WTC11 (cell line): ENCODE measurements around the gene ESYT1. TPM values are rescaled to one million over a fixed set of nuclear protein-coding genes. Genes with fewer than 3 reads are reported as not detected.

Experiments
- AFF4 ChIP-seq: sonication (generic); formaldehyde crosslinking; IDR thresholded peaks from 2 replicates; pipeline ENCODE4 v1.8.1; 2023; ENCODE audit warnings: mild to moderate bottlenecking, missing genetic modification reagents, borderline replicate concordance
- ATF1 ChIP-seq: sonication (generic); formaldehyde crosslinking; IDR thresholded peaks from 2 replicates; pipeline ENCODE4 v1.8.1; 2023; ENCODE audit warnings: mild to moderate bottlenecking, moderate library complexity, missing genetic modification reagents
- CDX4 ChIP-seq: fragments of 250-450 bp; sonication (Bioruptor Pico); IDR thresholded peaks from 2 replicates; pipeline ENCODE4 v1.9.0; 2021; ENCODE audit warnings: moderate library complexity, mild to moderate bottlenecking, inconsistent platforms, borderline replicate concordance
- ELF4 ChIP-seq: sonication (generic); formaldehyde crosslinking; IDR thresholded peaks from 2 replicates; pipeline ENCODE4 v1.8.1; 2022; ENCODE audit warnings: low read depth, mild to moderate bottlenecking, moderate library complexity, missing genetic modification reagents
- ETV6 ChIP-seq: sonication (generic); formaldehyde crosslinking; IDR thresholded peaks from 2 replicates; pipeline ENCODE4 v1.8.1; 2022; ENCODE audit warnings: mild to moderate bottlenecking, missing genetic modification reagents
- FOXP1 ChIP-seq: sonication (generic); formaldehyde crosslinking; IDR thresholded peaks from 2 replicates; pipeline ENCODE4 v1.8.0; 2022; ENCODE audit warnings: missing genetic modification reagents, mild to moderate bottlenecking, moderate library complexity, borderline replicate concordance
- FOXP4 ChIP-seq: sonication (generic); formaldehyde crosslinking; IDR thresholded peaks from 2 replicates; pipeline ENCODE4 v1.8.0; 2022; ENCODE audit warnings: mild to moderate bottlenecking, missing genetic modification reagents
- GABPB1 ChIP-seq: sonication (generic); formaldehyde crosslinking; IDR thresholded peaks from 2 replicates; pipeline ENCODE4 v1.8.1; 2023; ENCODE audit warnings: mild to moderate bottlenecking, missing genetic modification reagents
- GRHL2 ChIP-seq: fragments of 250-450 bp; sonication (Bioruptor Pico); IDR thresholded peaks from 2 replicates; pipeline ENCODE4 v1.8.0; 2022; ENCODE audit warnings: mild to moderate bottlenecking, moderate library complexity; ENCODE audit not compliant: insufficient replicate concordance, severe bottlenecking
- JUN ChIP-seq: sonication (generic); formaldehyde crosslinking; IDR thresholded peaks from 2 replicates; pipeline ENCODE4 v1.8.0; 2023; ENCODE audit warnings: mild to moderate bottlenecking, missing genetic modification reagents
- KAT7 ChIP-seq: sonication (generic); formaldehyde crosslinking; IDR thresholded peaks from 2 replicates; pipeline ENCODE4 v1.8.1; 2023; ENCODE audit warnings: missing genetic modification reagents, mild to moderate bottlenecking, borderline replicate concordance
- NFYB ChIP-seq: sonication (generic); formaldehyde crosslinking; conservative IDR thresholded peaks from 2 replicates; pipeline ENCODE4 v1.8.0; 2022; ENCODE audit warnings: low read depth, missing genetic modification reagents
- NR1H2 ChIP-seq: sonication (generic); formaldehyde crosslinking; IDR thresholded peaks from 2 replicates; pipeline ENCODE4 v1.9.0; 2021; ENCODE audit warnings: mild to moderate bottlenecking, moderate library complexity, missing genetic modification reagents
- NR2C2 ChIP-seq: sonication (generic); formaldehyde crosslinking; IDR thresholded peaks from 2 replicates; pipeline ENCODE4 v1.8.0; 2022; ENCODE audit warnings: mild to moderate bottlenecking, missing genetic modification reagents
- NR3C1 ChIP-seq: sonication (generic); formaldehyde crosslinking; conservative IDR thresholded peaks from 2 replicates; pipeline ENCODE4 v1.8.1; 2023; ENCODE audit warnings: low read depth, mild to moderate bottlenecking, missing genetic modification reagents
- RORB ChIP-seq: fragments of 250-450 bp; sonication (Bioruptor Pico); IDR thresholded peaks from 2 replicates; pipeline ENCODE4 v1.9.0; 2021; ENCODE audit warnings: mild to moderate bottlenecking
- SP1 ChIP-seq: sonication (generic); formaldehyde crosslinking; conservative IDR thresholded peaks from 2 replicates; pipeline ENCODE4 v1.8.1; 2022; ENCODE audit warnings: missing genetic modification reagents
- TEAD1 ChIP-seq: sonication (generic); formaldehyde crosslinking; IDR thresholded peaks from 2 replicates; pipeline ENCODE4 v1.8.0; 2022; ENCODE audit warnings: mild to moderate bottlenecking, missing genetic modification reagents
- TP53 ChIP-seq: sonication (generic); formaldehyde crosslinking; IDR thresholded peaks from 2 replicates; pipeline ENCODE4 v1.8.1; 2023; ENCODE audit warnings: mild to moderate bottlenecking, missing genetic modification reagents
- ZNF219 ChIP-seq: sonication (generic); formaldehyde crosslinking; IDR thresholded peaks from 2 replicates; pipeline ENCODE4 v1.8.0; 2023; ENCODE audit warnings: missing genetic modification reagents, mild to moderate bottlenecking, borderline replicate concordance
- ZNF232 ChIP-seq: sonication (generic); formaldehyde crosslinking; IDR thresholded peaks from 2 replicates; pipeline ENCODE4 v1.8.0; 2022; ENCODE audit warnings: mild to moderate bottlenecking, missing genetic modification reagents
- ZNF396 ChIP-seq: fragments of 250-450 bp; sonication (Bioruptor Pico); IDR thresholded peaks from 2 replicates; pipeline ENCODE4 v1.8.0; 2021; ENCODE audit warnings: mild to moderate bottlenecking, moderate library complexity, borderline replicate concordance
- ZSCAN18 ChIP-seq: fragments of 250-450 bp; sonication (Bioruptor Pico); IDR thresholded peaks from 2 replicates; pipeline ENCODE4 v2.1.2; 2022; ENCODE audit warnings: mild to moderate bottlenecking, moderate library complexity
- total RNA-seq: library from RNA; stranded (reverse); gene quantifications from 3 replicates; pipeline ENCODE4 v1.2.3, GENCODE V29; 2021
- TF ChIP-seq, protein P1 (sequence below): sonication (generic); formaldehyde crosslinking; IDR thresholded peaks from 2 replicates; pipeline ENCODE4 v1.8.1; 2023; ENCODE audit warnings: mild to moderate bottlenecking, missing genetic modification reagents, moderate library complexity
- TF ChIP-seq, protein P2 (sequence below): fragments of 250-450 bp; sonication (Bioruptor Pico); IDR thresholded peaks from 2 replicates; pipeline ENCODE4 v1.9.0; 2021; ENCODE audit warnings: mild to moderate bottlenecking, borderline replicate concordance

Gene ESYT1
- total RNA-seq, 1 experiment from 2014 or later: 80.1 TPM

GRCh38 chr12:56117778-56118687, 10.0 kb upstream of the ESYT1 start, which contains the start of gene ZC3H10 (continued):
- no peak for TF ChIP-seq FOXP4 (CRISPR knock-in tag)
- TF ChIP-seq CDX4: no peak
- TF ChIP-seq NR1H2 (CRISPR knock-in tag): no peak
- peak; percentile 94 for TF ChIP-seq TEAD1
- TF ChIP-seq KAT7 (CRISPR knock-in tag): no peak; the same call in 1 of the 2 replicates
- peak; percentile 86 for TF ChIP-seq NR2C2 (CRISPR knock-in tag)
- TF ChIP-seq FOXP1 (CRISPR knock-in tag): peak; percentile 96
- no peak for TF ChIP-seq ZNF219
- TF ChIP-seq ZSCAN18 (CRISPR knock-in tag): no peak; the same call in 1 of the 2 replicates
- TF ChIP-seq, protein P1, sequence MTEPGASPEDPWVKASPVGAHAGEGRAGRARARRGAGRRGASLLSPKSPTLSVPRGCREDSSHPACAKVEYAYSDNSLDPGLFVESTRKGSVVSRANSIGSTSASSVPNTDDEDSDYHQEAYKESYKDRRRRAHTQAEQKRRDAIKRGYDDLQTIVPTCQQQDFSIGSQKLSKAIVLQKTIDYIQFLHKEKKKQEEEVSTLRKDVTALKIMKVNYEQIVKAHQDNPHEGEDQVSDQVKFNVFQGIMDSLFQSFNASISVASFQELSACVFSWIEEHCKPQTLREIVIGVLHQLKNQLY (CRISPR knock-in tag): peak; percentile 91; the same call in 1 of the 2 replicates
- peak; percentile 65; the same call in 1 of the 2 replicates for TF ChIP-seq TP53 (CRISPR knock-in tag)
- TF ChIP-seq, protein P2, sequence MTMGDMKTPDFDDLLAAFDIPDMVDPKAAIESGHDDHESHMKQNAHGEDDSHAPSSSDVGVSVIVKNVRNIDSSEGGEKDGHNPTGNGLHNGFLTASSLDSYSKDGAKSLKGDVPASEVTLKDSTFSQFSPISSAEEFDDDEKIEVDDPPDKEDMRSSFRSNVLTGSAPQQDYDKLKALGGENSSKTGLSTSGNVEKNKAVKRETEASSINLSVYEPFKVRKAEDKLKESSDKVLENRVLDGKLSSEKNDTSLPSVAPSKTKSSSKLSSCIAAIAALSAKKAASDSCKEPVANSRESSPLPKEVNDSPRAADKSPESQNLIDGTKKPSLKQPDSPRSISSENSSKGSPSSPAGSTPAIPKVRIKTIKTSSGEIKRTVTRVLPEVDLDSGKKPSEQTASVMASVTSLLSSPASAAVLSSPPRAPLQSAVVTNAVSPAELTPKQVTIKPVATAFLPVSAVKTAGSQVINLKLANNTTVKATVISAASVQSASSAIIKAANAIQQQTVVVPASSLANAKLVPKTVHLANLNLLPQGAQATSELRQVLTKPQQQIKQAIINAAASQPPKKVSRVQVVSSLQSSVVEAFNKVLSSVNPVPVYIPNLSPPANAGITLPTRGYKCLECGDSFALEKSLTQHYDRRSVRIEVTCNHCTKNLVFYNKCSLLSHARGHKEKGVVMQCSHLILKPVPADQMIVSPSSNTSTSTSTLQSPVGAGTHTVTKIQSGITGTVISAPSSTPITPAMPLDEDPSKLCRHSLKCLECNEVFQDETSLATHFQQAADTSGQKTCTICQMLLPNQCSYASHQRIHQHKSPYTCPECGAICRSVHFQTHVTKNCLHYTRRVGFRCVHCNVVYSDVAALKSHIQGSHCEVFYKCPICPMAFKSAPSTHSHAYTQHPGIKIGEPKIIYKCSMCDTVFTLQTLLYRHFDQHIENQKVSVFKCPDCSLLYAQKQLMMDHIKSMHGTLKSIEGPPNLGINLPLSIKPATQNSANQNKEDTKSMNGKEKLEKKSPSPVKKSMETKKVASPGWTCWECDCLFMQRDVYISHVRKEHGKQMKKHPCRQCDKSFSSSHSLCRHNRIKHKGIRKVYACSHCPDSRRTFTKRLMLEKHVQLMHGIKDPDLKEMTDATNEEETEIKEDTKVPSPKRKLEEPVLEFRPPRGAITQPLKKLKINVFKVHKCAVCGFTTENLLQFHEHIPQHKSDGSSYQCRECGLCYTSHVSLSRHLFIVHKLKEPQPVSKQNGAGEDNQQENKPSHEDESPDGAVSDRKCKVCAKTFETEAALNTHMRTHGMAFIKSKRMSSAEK (CRISPR knock-in tag): peak; percentile 99
- no peak for TF ChIP-seq ZNF396 (CRISPR knock-in tag)
- TF ChIP-seq ETV6 (CRISPR knock-in tag): peak; percentile 99
- TF ChIP-seq JUN (CRISPR knock-in tag): peak; percentile 36; the same call in 1 of the 2 replicates
- peak; percentile 90; the same call in 1 of the 2 replicates for TF ChIP-seq NR3C1 (CRISPR knock-in tag)
- no peak for TF ChIP-seq ELF4 (CRISPR knock-in tag)
- peak; percentile 83 for TF ChIP-seq GABPB1 (CRISPR knock-in tag)
- TF ChIP-seq SP1: peak; percentile 98
- TF ChIP-seq NFYB (CRISPR knock-in tag): no peak; the same call in 1 of the 2 replicates
- TF ChIP-seq GRHL2 (CRISPR knock-in tag): no peak
- peak; percentile 99 for TF ChIP-seq AFF4 (CRISPR knock-in tag)
- peak; percentile 98 for TF ChIP-seq ATF1 (CRISPR knock-in tag)
- TF ChIP-seq RORB: no peak
- TF ChIP-seq ZNF232: peak; percentile 45; the same call in 1 of the 2 replicates
